K562 (cell line): ENCODE results near the gene KLK15. TPM values are rescaled to one million over a fixed set of nuclear protein-coding genes. Genes with fewer than 3 reads are reported as not detected.

Experiments used
- CHD2 ChIP-seq: IDR thresholded peaks from 2 replicates; pipeline ENCODE4 v1.6.1; 2011; ENCODE audit warnings: low read depth, low read length
- KLF16 ChIP-seq: IDR thresholded peaks from 2 replicates; pipeline ENCODE4 v1.6.1; 2016; ENCODE audit warnings: antibody characterized with exemption
- MEF2D ChIP-seq: conservative IDR thresholded peaks from 2 replicates; pipeline ENCODE4 v1.6.1; 2016; ENCODE audit warnings: low read depth, missing genetic modification characterization, missing compliant biosample characterization
- MGA ChIP-seq: fragments of 450-650 bp; IDR thresholded peaks from 2 replicates; pipeline ENCODE4 v1.6.1; 2016; ENCODE audit warnings: mild to moderate bottlenecking, moderate library complexity
- MYNN ChIP-seq, 2 experiments: sonication (generic); formaldehyde crosslinking in 1 of 2; IDR thresholded peaks; 2 replicates each; pipeline versions ENCODE4 v1.5.0 to v1.6.1; 2016 to 2020; ENCODE audit warnings: antibody characterized with exemption in 1 of 2, missing genetic modification reagents in 1 of 2
- NELFE ChIP-seq: IDR thresholded peaks from 2 replicates; pipeline ENCODE4 v1.6.1; 2011; ENCODE audit warnings: mild to moderate bottlenecking; ENCODE audit not compliant: insufficient read depth, insufficient read length
- NONO ChIP-seq, 2 experiments: fragments of 200-400 bp in 1 of 2; fragments of 450-650 bp in 1 of 2; formaldehyde crosslinking in 1 of 2; IDR thresholded peaks; 2 replicates each; pipeline ENCODE4 v1.6.1; 2017; ENCODE audit warnings: low read depth in 2 of 2, mild to moderate bottlenecking in 2 of 2, moderate library complexity in 2 of 2, low read length in 1 of 2
- POLR2A ChIP-seq: fragments of 450-650 bp; conservative IDR thresholded peaks from 2 replicates; pipeline ENCODE4 v1.6.1; 2016
- RAD21 ChIP-seq, 2 experiments: fragments of 250-450 bp in 1 of 2; fragments of 450-650 bp in 1 of 2; sonication (Bioruptor Pico) in 1 of 2; formaldehyde crosslinking in 1 of 2; IDR thresholded peaks in 1 of 2; conservative IDR thresholded peaks in 1 of 2; 2 replicates each; pipeline versions ENCODE4 v1.4.0 to v1.8.0; 2020 to 2022; ENCODE audit warnings: mild to moderate bottlenecking in 2 of 2, moderate library complexity in 1 of 2
- RBM39 ChIP-seq: fragments of 200-400 bp; formaldehyde crosslinking; optimal IDR thresholded peaks from 2 replicates; pipeline ENCODE3; 2018; ENCODE audit warnings: low read depth, low read length
- SIRT6 ChIP-seq: IDR thresholded peaks from one replicate; pipeline ENCODE4 v1.6.1; 2012; ENCODE audit warnings: low read depth, mild to moderate bottlenecking, control low read depth, inconsistent platforms, low read length, moderate library complexity
- ZBED1 ChIP-seq: IDR thresholded peaks from 2 replicates; pipeline ENCODE4 v1.6.1; 2014
- ZBTB26 ChIP-seq: fragments of 450-650 bp; formaldehyde crosslinking; IDR thresholded peaks from 2 replicates; pipeline ENCODE4 v1.4.0; 2022; ENCODE audit warnings: missing genetic modification characterization
- ZFP91 ChIP-seq: sonication (generic); formaldehyde crosslinking; IDR thresholded peaks from 2 replicates; pipeline ENCODE4 v1.8.0; 2022; ENCODE audit warnings: mild to moderate bottlenecking, missing genetic modification reagents
- ZNF217 ChIP-seq: sonication (generic); formaldehyde crosslinking; IDR thresholded peaks from 2 replicates; pipeline ENCODE4 v1.8.0; 2022; ENCODE audit warnings: mild to moderate bottlenecking, missing genetic modification reagents
- ZNF436 ChIP-seq: fragments of 250-450, 450-650 bp; sonication (Bioruptor Pico); formaldehyde crosslinking; IDR thresholded peaks from 2 replicates; pipeline ENCODE4 v1.7.0; 2020; ENCODE audit warnings: mild to moderate bottlenecking
- polyA plus RNA-seq, 8 experiments: library from polyadenylated mRNA; depleted of rRNA in 4 of 8; stranded (reverse) in 5 of 8; unstranded in 3 of 8; fragments of >200 nt; fragmentation: Nextera tagmentation in 2 of 8; fragmentation: Illumina TruSeq in 1 of 8; extraction: Ambion mirVana in 2 of 8; extraction: Trizol in 1 of 8; gene quantifications; 2 replicates each; pipeline versions ENCODE4 v1.2.1 to v1.2.3, GENCODE V29; 2011 to 2014; ENCODE audit warnings: inconsistent platforms in 1 of 8, missing spikeins in 1 of 8
- total RNA-seq, 7 experiments: library from RNA; depleted of rRNA in 6 of 7; stranded (reverse); fragments of >200 nt in 6 of 7; fragmentation: Illumina TruSeq in 2 of 7; extraction: Trizol in 2 of 7; gene quantifications; 2 replicates each; pipeline versions ENCODE4 v1.2.1 to v1.2.3, GENCODE V29; 2011 to 2021; ENCODE audit warnings: low replicate concordance in 1 of 7

Gene KLK15
- total and polyA plus RNA-seq, 9 of the 15 experiments (the other 6 are each of a cell fraction or from before 2014, with no cell fraction given): not detected

- TF ChIP-seq ZFP91 (CRISPR knock-in tag) (no peak), ZBED1 (peak; percentile 40; the same call in 1 of the 2 replicates), POLR2A (peak; percentile 80), ZNF436 (CRISPR knock-in tag) (no peak), MYNN (IDR thresholded peaks at IDR 0.05) (peak; percentile 66; the same call in 1 of the 2 replicates), MYNN (CRISPR knock-in tag; IDR thresholded peaks at IDR 0.05) (no peak), NONO (IDR thresholded peaks at IDR 0.05; ENCODE audit: low read depth in 2 of 2, low read length in 1 of 2) (no peak), RAD21 (CRISPR knock-in tag; conservative IDR thresholded peaks at IDR 0.05 in 1 of 2, IDR thresholded peaks at IDR 0.05 in 1 of 2) (no peak), SIRT6 (no peak), MEF2D (tag) (no peak), ZNF217 (CRISPR knock-in tag) (no peak), CHD2 (peak; percentile 37; the same call in 1 of the 2 replicates), RBM39 (peak; percentile 23), NELFE (no peak), KLF16 (no peak), MGA (0 out of 2 replicates have a peak, but pooled peaks have one; percentile 15), ZBTB26 (CRISPR knock-in tag) (no peak)
These were observed 37.7 kb downstream of the KLK15 start (continued) for GRCh38 chr19:50795664-50796073.
